Measurements from ENCODE around the gene SAXO2.
"Not testable (repeated sequence)": the region's sequence is repeated elsewhere in the genome, so short reads cannot be mapped to it uniquely, and the experiment has no call there.

SAXO2 gene

GRCh38 chr15:82314769-82315518 is 52.3 kb downstream of the SAXO2 start:
- TF ChIP-seq CTCF (IDR thresholded peaks at IDR 0.05; ENCODE audit: low read depth, low read length, missing control alignments), result no peak
- DNase-seq, result no peak
- in situ Hi-C loops (cut with HindIII; ENCODE audit: low pct_ligation_motif_present, low sequenced_read_pairs), result no loop called here

GRCh38 chr15:82315519-82316246 is 53.1 kb downstream of the SAXO2 start:
- Histone ChIP-seq H3K4me3 (ENCODE audit: low read depth, low read length) (no peak overlapping the region), H3K27me3 (replicated peaks) (no peaks in the 10 kb centered on the region), H3K27ac (no peak overlapping the region), H3K36me3 (replicated peaks) (no peaks in the 10 kb centered on the region)
- DNase-seq, result no peak
- in situ Hi-C loops (cut with HindIII; ENCODE audit: low pct_ligation_motif_present, low sequenced_read_pairs), result no loop called here
- no peak for TF ChIP-seq CTCF (IDR thresholded peaks at IDR 0.05; ENCODE audit: low read depth, low read length, missing control alignments)

More at GRCh38 chr15:82314769-82315518, 52.3 kb downstream of the SAXO2 start:
- no peaks in the 10 kb centered on the region for H3K27me3 ChIP-seq (replicated peaks)
- no peak overlapping the region for H3K27ac ChIP-seq
- H3K4me3 ChIP-seq (ENCODE audit: low read depth, low read length), result no peak overlapping the region
- no peaks in the 10 kb centered on the region for H3K36me3 ChIP-seq (replicated peaks)

- H3K4me3 ChIP-seq (ENCODE audit: low read depth, low read length); DNase-seq; in situ Hi-C loops (cut with HindIII; ENCODE audit: low pct_ligation_motif_present, low sequenced_read_pairs); H3K36me3 ChIP-seq (replicated peaks); H3K27ac ChIP-seq; H3K27me3 ChIP-seq (replicated peaks): not testable (repeated sequence)
Measured at GRCh38 chr15:82316247-82317090, 53.9 kb downstream of the SAXO2 start.

GRCh38 chr15:82317091-82317489 is 54.5 kb downstream of the SAXO2 start:
- Histone ChIP-seq H3K4me3 (ENCODE audit: low read depth, low read length) (no peak overlapping the region), H3K27me3 (replicated peaks) (no peaks in the 10 kb centered on the region), H3K36me3 (replicated peaks) (no peaks in the 10 kb centered on the region), H3K27ac (no peak overlapping the region)
- in situ Hi-C loops (cut with HindIII; ENCODE audit: low pct_ligation_motif_present, low sequenced_read_pairs), result no loop called here
- TF ChIP-seq CTCF (IDR thresholded peaks at IDR 0.05; ENCODE audit: low read depth, low read length, missing control alignments), result no peak
- no peak for DNase-seq

GRCh38 chr15:82317516-82317915 is 54.9 kb downstream of the SAXO2 start:
- H3K4me3 ChIP-seq (ENCODE audit: low read depth, low read length); DNase-seq; H3K36me3 ChIP-seq (replicated peaks); in situ Hi-C loops (cut with HindIII; ENCODE audit: low pct_ligation_motif_present, low sequenced_read_pairs); H3K27ac ChIP-seq; H3K27me3 ChIP-seq (replicated peaks): not testable (repeated sequence)

GRCh38 chr15:82318281-82318680 is 55.7 kb downstream of the SAXO2 start:
- H3K27ac ChIP-seq; in situ Hi-C loops (cut with HindIII; ENCODE audit: low pct_ligation_motif_present, low sequenced_read_pairs); DNase-seq; H3K4me3 ChIP-seq (ENCODE audit: low read depth, low read length); H3K27me3 ChIP-seq (replicated peaks); H3K36me3 ChIP-seq (replicated peaks): not testable (repeated sequence)

- DNase-seq; H3K27ac ChIP-seq; in situ Hi-C loops (cut with HindIII; ENCODE audit: low pct_ligation_motif_present, low sequenced_read_pairs); H3K36me3 ChIP-seq (replicated peaks); H3K27me3 ChIP-seq (replicated peaks); H3K4me3 ChIP-seq (ENCODE audit: low read depth, low read length): not testable (repeated sequence)
Measured at GRCh38 chr15:82319522-82320278, 57.1 kb downstream of the SAXO2 start.

- H3K4me3 ChIP-seq (ENCODE audit: low read depth, low read length); H3K27ac ChIP-seq; in situ Hi-C loops (cut with HindIII; ENCODE audit: low pct_ligation_motif_present, low sequenced_read_pairs); H3K27me3 ChIP-seq (replicated peaks); DNase-seq; H3K36me3 ChIP-seq (replicated peaks): not testable (repeated sequence)
Measured at GRCh38 chr15:82320861-82321260, 58.2 kb downstream of the SAXO2 start.

- DNase-seq; in situ Hi-C loops (cut with HindIII; ENCODE audit: low pct_ligation_motif_present, low sequenced_read_pairs); H3K27ac ChIP-seq; H3K27me3 ChIP-seq (replicated peaks); H3K4me3 ChIP-seq (ENCODE audit: low read depth, low read length); H3K36me3 ChIP-seq (replicated peaks): not testable (repeated sequence)
Measured at GRCh38 chr15:82322488-82322887, 59.9 kb downstream of the SAXO2 start.

- H3K27ac ChIP-seq; H3K27me3 ChIP-seq (replicated peaks); H3K4me3 ChIP-seq (ENCODE audit: low read depth, low read length); H3K36me3 ChIP-seq (replicated peaks); in situ Hi-C loops (cut with HindIII; ENCODE audit: low pct_ligation_motif_present, low sequenced_read_pairs); DNase-seq: not testable (repeated sequence)
Measured at GRCh38 chr15:82324831-82325230, 62.2 kb downstream of the SAXO2 start.
